GM23338 (cell line): ENCODE data around the gene INPP4B. TPM values are rescaled to one million over a fixed set of nuclear protein-coding genes. Genes with fewer than 3 reads are reported as not detected.

Source experiments
- ATAC-seq: fragments of 200-7000 bp; cut with Tn5 transposase; 3 replicates; pipeline ENCODE4 v1.9.1; 2020
- DNase-seq: peaks from one replicate; pipeline ENCODE4 v3.0.0-alpha.2; 2015; ENCODE audit warnings: low spot score
- H2AFZ ChIP-seq: fragments of 200-600 bp; sonication (generic); 2 replicates; pipeline ENCODE4 v1.8.0; 2016; ENCODE audit warnings: antibody characterized with exemption, mild to moderate bottlenecking, moderate library complexity
- H3F3A ChIP-seq: fragments of 200-600 bp; sonication (generic); replicated peaks from 2 replicates; pipeline ENCODE4 v1.8.0; 2017; ENCODE audit warnings: antibody characterized with exemption, mixed run types, low read depth
- H3K27ac ChIP-seq: fragments of 200-600 bp; sonication (generic); 2 replicates; pipeline ENCODE4 v1.6.1; 2016; ENCODE audit warnings: low read depth
- H3K27me3 ChIP-seq: fragments of 200-600 bp; sonication (generic); 2 replicates; pipeline ENCODE4 v1.8.0; 2016; ENCODE audit warnings: mild to moderate bottlenecking, mixed run types, moderate library complexity; ENCODE audit not compliant: insufficient read depth
- H3K36me3 ChIP-seq: fragments of 200-600 bp; sonication (generic); 2 replicates; pipeline ENCODE4 v1.8.0; 2016; ENCODE audit warnings: mild to moderate bottlenecking; ENCODE audit not compliant: insufficient read depth
- H3K4me1 ChIP-seq: fragments of 200-600 bp; sonication (generic); 2 replicates; pipeline ENCODE4 v1.8.0; 2016; ENCODE audit warnings: mild to moderate bottlenecking, moderate library complexity; ENCODE audit not compliant: insufficient read depth
- H3K4me2 ChIP-seq: fragments of 200-600 bp; sonication (generic); 2 replicates; pipeline ENCODE4 v1.7.1; 2017; ENCODE audit warnings: mixed run types
- H3K4me3 ChIP-seq: fragments of 200-600 bp; sonication (generic); 2 replicates; pipeline ENCODE4 v1.6.1; 2016; ENCODE audit warnings: mixed run types
- H3K79me2 ChIP-seq: fragments of 200-600 bp; sonication (generic); replicated peaks from 2 replicates; pipeline ENCODE4 v1.8.0; 2017; ENCODE audit warnings: mild to moderate bottlenecking; ENCODE audit not compliant: insufficient read depth
- H3K9me2 ChIP-seq: fragments of 200-600 bp; sonication (generic); 2 replicates; pipeline ENCODE4 v1.8.0; 2017; ENCODE audit not compliant: insufficient read depth
- H4K20me1 ChIP-seq: fragments of 200-600 bp; sonication (generic); replicated peaks from 2 replicates; pipeline ENCODE4 v1.8.0; 2017; ENCODE audit warnings: mild to moderate bottlenecking; ENCODE audit not compliant: insufficient read depth
- H3K27ac Mint-ChIP-seq: 2 replicates; pipeline ENCODE4 v1.8.0; 2020; ENCODE audit warnings: inconsistent platforms, mild to moderate bottlenecking, moderate library complexity, mixed read lengths
- H3K27me3 Mint-ChIP-seq: 3 replicates; pipeline ENCODE4 v1.8.0; 2022; ENCODE audit warnings: low read depth, mild to moderate bottlenecking, moderate library complexity, mixed read lengths, inconsistent platforms; ENCODE audit not compliant: insufficient read depth, poor library complexity
- H3K36me3 Mint-ChIP-seq: 3 replicates; pipeline ENCODE4 v1.8.0; 2021; ENCODE audit warnings: low read depth, mild to moderate bottlenecking, inconsistent platforms, moderate library complexity, mixed read lengths
- H3K4me1 Mint-ChIP-seq: 3 replicates; pipeline ENCODE4 v1.8.0; 2020; ENCODE audit warnings: mild to moderate bottlenecking, inconsistent platforms, mixed read lengths
- H3K4me3 Mint-ChIP-seq: 3 replicates; pipeline ENCODE4 v1.8.0; 2021; ENCODE audit warnings: moderate library complexity, mild to moderate bottlenecking, inconsistent platforms, mixed read lengths
- H3K9me3 Mint-ChIP-seq: 3 replicates; pipeline ENCODE4 v1.8.0; 2020; ENCODE audit warnings: moderate library complexity, mild to moderate bottlenecking, inconsistent platforms, mixed read lengths
- CREB1 ChIP-seq: fragments of 250-450 bp; sonication (Bioruptor Pico); IDR thresholded peaks from 2 replicates; pipeline ENCODE4 v1.5.0; 2020; ENCODE audit warnings: low read depth, mild to moderate bottlenecking, moderate library complexity
- EZH2 ChIP-seq: fragments of 200-600 bp; sonication (generic); IDR thresholded peaks from one replicate; pipeline ENCODE4 v1.8.0; 2017; ENCODE audit warnings: antibody characterized with exemption, mild to moderate bottlenecking, low read depth; ENCODE audit not compliant: unreplicated experiment
- EZH2phosphoT487 ChIP-seq: fragments of 200-600 bp; sonication (generic); IDR thresholded peaks from one replicate; pipeline ENCODE4 v1.8.1; 2018; ENCODE audit warnings: antibody characterized with exemption; ENCODE audit not compliant: unreplicated experiment
- JUNB ChIP-seq: IDR thresholded peaks from one replicate; pipeline ENCODE4 v1.6.1; 2016; ENCODE audit warnings: antibody characterized with exemption; ENCODE audit not compliant: unreplicated experiment
- NANOG ChIP-seq: IDR thresholded peaks from 2 replicates; pipeline ENCODE4 v1.6.1; 2016; ENCODE audit warnings: antibody characterized with exemption, borderline replicate concordance
- POLR2AphosphoS5 ChIP-seq: IDR thresholded peaks from 2 replicates; pipeline ENCODE4 v1.6.1; 2016; ENCODE audit warnings: antibody characterized with exemption, low read depth
- STAT1 ChIP-seq: IDR thresholded peaks from one replicate; pipeline ENCODE4 v1.6.1; 2016; ENCODE audit warnings: antibody characterized with exemption; ENCODE audit not compliant: unreplicated experiment
- ZNF114 ChIP-seq: fragments of 250-450 bp; sonication (Bioruptor Pico); IDR thresholded peaks from 2 replicates; pipeline ENCODE4 v1.5.0; 2020; ENCODE audit warnings: mild to moderate bottlenecking, moderate library complexity
- ZNF331 ChIP-seq: fragments of 250-450 bp; sonication (Bioruptor Pico); IDR thresholded peaks from 2 replicates; pipeline ENCODE4 v1.5.0; 2020; ENCODE audit warnings: low read depth, mild to moderate bottlenecking, moderate library complexity
- polyA plus RNA-seq: library from polyadenylated mRNA; unstranded; fragments of >200 nt; fragmentation: Nextera tagmentation; extraction: Ambion mirVana; gene quantifications from 2 replicates; pipeline ENCODE4 v1.2.1, GENCODE V29; 2016
- total RNA-seq: library from RNA; depleted of rRNA; stranded (reverse); fragments of >200 nt; shearing (Covaris generic); gene quantifications from 2 replicates; pipeline ENCODE4 v1.2.3, GENCODE V29; 2014
- TF ChIP-seq, protein P1 (sequence below): fragments of 250-450 bp; sonication (Bioruptor Pico); IDR thresholded peaks from 2 replicates; pipeline ENCODE4 v1.5.0; 2020; ENCODE audit warnings: mild to moderate bottlenecking, moderate library complexity
- TF ChIP-seq, protein P2 (sequence below): IDR thresholded peaks from one replicate; pipeline ENCODE4 v1.6.1; 2018; ENCODE audit warnings: antibody characterized with exemption; ENCODE audit not compliant: unreplicated experiment
- TF ChIP-seq, protein P3 (sequence below): IDR thresholded peaks from 2 replicates; pipeline ENCODE4 v1.6.1; 2016; ENCODE audit warnings: antibody characterized with exemption
- TF ChIP-seq, protein P4 (sequence below), 2 experiments: fragments of 200-600 bp in 1 of 2; sonication (generic) in 1 of 2; conservative IDR thresholded peaks; 2 replicates each; pipeline versions ENCODE4 v1.5.1 to v1.6.1; 2016 to 2017; ENCODE audit warnings: antibody characterized with exemption in 2 of 2, low read depth in 2 of 2, mild to moderate bottlenecking in 2 of 2, moderate library complexity in 1 of 2

Gene INPP4B
- total and polyA plus RNA-seq, 2 experiments from 2014 or later, result 0.11 to 0.14 TPM

DNA sequence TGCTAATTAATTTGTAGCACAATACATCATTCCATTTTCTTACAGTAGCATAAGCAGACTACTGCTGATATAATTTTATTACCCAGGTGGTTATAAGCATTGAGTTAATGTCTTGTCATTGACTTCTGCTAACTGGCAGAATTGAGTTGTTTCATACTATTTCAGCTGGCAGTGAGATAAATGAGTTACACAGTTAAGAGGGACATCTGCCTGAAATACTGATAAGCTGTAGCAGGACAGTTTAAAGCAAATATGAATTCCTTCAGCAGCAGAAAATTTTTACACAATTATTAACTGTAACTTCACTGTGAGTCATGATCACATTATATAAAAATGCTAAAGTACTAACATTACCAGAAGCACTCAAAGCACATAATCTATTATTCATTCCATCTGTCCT, 326.8 kb downstream of the INPP4B start:
- H3K36me3 Mint-ChIP-seq, result no peaks in the 10 kb centered on the region
- Histone ChIP-seq H3K9me2 (no peaks in the 10 kb centered on the region), H4K20me1 (no peaks in the 10 kb centered on the region), H3K27me3 (no peaks in the 10 kb centered on the region), H3K36me3 (no peaks in the 10 kb centered on the region), H3K4me1 (no peaks in the 10 kb centered on the region), H3K79me2 (no peaks in the 10 kb centered on the region), H3K4me2 (no peak overlapping the region), H3K27ac (no peak overlapping the region), H3F3A (no peaks in the 10 kb centered on the region), H3K4me3 (no peak overlapping the region), H2AFZ (no peak overlapping the region)
- H3K4me1 Mint-ChIP-seq, result no peaks in the 10 kb centered on the region
- no peak overlapping the region for H3K27ac Mint-ChIP-seq
- TF ChIP-seq ZNF331 (no peak), NANOG (no peak), EZH2 (no peak), ZNF114 (no peak), POLR2AphosphoS5 (no peak), CREB1 (no peak), STAT1 (no peak), JUNB (no peak), EZH2phosphoT487 (no peak)
- TF ChIP-seq, protein P1, sequence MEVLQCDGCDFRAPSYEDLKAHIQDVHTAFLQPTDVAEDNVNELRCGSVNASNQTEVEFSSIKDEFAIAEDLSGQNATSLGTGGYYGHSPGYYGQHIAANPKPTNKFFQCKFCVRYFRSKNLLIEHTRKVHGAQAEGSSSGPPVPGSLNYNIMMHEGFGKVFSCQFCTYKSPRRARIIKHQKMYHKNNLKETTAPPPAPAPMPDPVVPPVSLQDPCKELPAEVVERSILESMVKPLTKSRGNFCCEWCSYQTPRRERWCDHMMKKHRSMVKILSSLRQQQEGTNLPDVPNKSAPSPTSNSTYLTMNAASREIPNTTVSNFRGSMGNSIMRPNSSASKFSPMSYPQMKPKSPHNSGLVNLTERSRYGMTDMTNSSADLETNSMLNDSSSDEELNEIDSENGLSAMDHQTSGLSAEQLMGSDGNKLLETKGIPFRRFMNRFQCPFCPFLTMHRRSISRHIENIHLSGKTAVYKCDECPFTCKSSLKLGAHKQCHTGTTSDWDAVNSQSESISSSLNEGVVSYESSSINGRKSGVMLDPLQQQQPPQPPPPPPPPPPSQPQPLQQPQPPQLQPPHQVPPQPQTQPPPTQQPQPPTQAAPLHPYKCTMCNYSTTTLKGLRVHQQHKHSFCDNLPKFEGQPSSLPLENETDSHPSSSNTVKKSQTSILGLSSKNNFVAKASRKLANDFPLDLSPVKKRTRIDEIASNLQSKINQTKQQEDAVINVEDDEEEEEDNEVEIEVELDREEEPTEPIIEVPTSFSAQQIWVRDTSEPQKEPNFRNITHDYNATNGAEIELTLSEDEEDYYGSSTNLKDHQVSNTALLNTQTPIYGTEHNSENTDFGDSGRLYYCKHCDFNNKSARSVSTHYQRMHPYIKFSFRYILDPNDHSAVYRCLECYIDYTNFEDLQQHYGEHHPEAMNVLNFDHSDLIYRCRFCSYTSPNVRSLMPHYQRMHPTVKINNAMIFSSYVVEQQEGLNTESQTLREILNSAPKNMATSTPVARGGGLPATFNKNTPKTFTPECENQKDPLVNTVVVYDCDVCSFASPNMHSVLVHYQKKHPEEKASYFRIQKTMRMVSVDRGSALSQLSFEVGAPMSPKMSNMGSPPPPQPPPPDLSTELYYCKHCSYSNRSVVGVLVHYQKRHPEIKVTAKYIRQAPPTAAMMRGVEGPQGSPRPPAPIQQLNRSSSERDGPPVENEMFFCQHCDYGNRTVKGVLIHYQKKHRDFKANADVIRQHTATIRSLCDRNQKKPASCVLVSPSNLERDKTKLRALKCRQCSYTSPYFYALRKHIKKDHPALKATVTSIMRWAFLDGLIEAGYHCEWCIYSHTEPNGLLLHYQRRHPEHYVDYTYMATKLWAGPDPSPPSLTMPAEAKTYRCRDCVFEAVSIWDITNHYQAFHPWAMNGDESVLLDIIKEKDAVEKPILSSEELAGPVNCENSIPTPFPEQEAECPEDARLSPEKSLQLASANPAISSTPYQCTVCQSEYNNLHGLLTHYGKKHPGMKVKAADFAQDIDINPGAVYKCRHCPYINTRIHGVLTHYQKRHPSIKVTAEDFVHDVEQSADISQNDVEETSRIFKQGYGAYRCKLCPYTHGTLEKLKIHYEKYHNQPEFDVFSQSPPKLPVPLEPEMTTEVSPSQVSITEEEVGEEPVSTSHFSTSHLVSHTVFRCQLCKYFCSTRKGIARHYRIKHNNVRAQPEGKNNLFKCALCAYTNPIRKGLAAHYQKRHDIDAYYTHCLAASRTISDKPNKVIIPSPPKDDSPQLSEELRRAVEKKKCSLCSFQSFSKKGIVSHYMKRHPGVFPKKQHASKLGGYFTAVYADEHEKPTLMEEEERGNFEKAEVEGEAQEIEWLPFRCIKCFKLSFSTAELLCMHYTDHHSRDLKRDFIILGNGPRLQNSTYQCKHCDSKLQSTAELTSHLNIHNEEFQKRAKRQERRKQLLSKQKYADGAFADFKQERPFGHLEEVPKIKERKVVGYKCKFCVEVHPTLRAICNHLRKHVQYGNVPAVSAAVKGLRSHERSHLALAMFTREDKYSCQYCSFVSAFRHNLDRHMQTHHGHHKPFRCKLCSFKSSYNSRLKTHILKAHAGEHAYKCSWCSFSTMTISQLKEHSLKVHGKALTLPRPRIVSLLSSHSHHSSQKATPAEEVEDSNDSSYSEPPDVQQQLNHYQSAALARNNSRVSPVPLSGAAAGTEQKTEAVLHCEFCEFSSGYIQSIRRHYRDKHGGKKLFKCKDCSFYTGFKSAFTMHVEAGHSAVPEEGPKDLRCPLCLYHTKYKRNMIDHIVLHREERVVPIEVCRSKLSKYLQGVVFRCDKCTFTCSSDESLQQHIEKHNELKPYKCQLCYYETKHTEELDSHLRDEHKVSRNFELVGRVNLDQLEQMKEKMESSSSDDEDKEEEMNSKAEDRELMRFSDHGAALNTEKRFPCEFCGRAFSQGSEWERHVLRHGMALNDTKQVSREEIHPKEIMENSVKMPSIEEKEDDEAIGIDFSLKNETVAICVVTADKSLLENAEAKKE, result no peak
- TF ChIP-seq, protein P2, sequence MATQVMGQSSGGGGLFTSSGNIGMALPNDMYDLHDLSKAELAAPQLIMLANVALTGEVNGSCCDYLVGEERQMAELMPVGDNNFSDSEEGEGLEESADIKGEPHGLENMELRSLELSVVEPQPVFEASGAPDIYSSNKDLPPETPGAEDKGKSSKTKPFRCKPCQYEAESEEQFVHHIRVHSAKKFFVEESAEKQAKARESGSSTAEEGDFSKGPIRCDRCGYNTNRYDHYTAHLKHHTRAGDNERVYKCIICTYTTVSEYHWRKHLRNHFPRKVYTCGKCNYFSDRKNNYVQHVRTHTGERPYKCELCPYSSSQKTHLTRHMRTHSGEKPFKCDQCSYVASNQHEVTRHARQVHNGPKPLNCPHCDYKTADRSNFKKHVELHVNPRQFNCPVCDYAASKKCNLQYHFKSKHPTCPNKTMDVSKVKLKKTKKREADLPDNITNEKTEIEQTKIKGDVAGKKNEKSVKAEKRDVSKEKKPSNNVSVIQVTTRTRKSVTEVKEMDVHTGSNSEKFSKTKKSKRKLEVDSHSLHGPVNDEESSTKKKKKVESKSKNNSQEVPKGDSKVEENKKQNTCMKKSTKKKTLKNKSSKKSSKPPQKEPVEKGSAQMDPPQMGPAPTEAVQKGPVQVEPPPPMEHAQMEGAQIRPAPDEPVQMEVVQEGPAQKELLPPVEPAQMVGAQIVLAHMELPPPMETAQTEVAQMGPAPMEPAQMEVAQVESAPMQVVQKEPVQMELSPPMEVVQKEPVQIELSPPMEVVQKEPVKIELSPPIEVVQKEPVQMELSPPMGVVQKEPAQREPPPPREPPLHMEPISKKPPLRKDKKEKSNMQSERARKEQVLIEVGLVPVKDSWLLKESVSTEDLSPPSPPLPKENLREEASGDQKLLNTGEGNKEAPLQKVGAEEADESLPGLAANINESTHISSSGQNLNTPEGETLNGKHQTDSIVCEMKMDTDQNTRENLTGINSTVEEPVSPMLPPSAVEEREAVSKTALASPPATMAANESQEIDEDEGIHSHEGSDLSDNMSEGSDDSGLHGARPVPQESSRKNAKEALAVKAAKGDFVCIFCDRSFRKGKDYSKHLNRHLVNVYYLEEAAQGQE, result no peak
- TF ChIP-seq, protein P3, sequence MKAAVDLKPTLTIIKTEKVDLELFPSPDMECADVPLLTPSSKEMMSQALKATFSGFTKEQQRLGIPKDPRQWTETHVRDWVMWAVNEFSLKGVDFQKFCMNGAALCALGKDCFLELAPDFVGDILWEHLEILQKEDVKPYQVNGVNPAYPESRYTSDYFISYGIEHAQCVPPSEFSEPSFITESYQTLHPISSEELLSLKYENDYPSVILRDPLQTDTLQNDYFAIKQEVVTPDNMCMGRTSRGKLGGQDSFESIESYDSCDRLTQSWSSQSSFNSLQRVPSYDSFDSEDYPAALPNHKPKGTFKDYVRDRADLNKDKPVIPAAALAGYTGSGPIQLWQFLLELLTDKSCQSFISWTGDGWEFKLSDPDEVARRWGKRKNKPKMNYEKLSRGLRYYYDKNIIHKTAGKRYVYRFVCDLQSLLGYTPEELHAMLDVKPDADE, result no peak
- TF ChIP-seq, protein P4, sequence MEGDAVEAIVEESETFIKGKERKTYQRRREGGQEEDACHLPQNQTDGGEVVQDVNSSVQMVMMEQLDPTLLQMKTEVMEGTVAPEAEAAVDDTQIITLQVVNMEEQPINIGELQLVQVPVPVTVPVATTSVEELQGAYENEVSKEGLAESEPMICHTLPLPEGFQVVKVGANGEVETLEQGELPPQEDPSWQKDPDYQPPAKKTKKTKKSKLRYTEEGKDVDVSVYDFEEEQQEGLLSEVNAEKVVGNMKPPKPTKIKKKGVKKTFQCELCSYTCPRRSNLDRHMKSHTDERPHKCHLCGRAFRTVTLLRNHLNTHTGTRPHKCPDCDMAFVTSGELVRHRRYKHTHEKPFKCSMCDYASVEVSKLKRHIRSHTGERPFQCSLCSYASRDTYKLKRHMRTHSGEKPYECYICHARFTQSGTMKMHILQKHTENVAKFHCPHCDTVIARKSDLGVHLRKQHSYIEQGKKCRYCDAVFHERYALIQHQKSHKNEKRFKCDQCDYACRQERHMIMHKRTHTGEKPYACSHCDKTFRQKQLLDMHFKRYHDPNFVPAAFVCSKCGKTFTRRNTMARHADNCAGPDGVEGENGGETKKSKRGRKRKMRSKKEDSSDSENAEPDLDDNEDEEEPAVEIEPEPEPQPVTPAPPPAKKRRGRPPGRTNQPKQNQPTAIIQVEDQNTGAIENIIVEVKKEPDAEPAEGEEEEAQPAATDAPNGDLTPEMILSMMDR (conservative IDR thresholded peaks at IDR 0.05; ENCODE audit: low read depth in 2 of 2), result no peak
- no peaks in the 10 kb centered on the region for H3K27me3 Mint-ChIP-seq
- DNase-seq (no peak), ATAC-seq (no peak)
- no peak overlapping the region for H3K4me3 Mint-ChIP-seq
- H3K9me3 Mint-ChIP-seq, result no peaks in the 10 kb centered on the region
